ENCODE measurements around the gene KRT14. TPM values are rescaled to one million over a fixed set of nuclear protein-coding genes. Genes with fewer than 3 reads are reported as not detected.
"Not testable (repeated sequence)": the region's sequence is repeated elsewhere in the genome, so short reads cannot be mapped to it uniquely, and the experiment has no call there.

KRT14 gene
- total RNA-seq, 2 donors from 2014 or later = not detected

DNA sequence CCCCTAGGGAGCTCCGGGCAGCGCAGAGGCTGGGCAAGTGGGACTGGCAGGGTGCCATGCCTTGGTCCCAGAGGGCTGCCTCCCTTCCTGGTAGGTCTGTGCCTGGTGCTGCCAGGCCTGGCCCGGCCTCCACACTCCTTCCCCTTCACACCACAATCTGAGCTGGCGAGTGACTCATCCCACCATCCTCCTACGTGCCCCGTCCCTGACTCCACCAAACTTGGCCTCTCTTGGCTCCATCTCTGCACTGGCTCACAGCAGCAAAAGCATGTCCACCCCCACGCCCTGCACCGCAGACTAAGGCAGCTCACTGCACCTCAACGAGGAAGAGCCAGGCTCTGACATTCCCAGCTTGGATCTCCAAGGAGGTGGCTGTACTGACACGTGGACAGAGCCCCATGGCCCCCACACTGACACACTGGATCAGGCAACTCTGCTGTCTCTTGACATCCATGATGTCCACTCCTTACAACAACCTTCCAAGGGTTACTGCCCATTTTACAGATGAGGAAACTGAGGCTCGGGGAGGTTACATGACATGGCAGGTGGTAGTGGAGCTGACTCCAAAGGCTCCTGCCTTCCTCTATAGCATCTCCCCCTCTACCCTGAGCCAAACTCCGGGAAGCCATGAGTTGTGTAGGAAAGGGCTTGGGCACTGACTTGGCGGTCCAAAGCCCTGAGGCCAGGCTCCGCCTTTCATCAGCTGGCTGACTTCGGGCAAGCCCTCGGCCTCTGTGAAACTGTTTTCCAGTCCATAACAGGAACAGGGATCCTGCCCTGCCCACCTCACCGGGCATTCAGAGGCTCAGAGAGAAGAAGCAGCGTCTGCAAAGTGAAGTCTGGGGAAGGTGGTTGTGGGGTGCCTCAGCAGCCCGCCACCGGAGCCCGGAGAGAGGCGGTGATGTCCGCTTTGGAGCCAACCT, 38.5 kb downstream of the KRT14 start:
- H3K9me3 Mint-ChIP-seq = peaks cover 0 to 9% of the 10 kb centered on the region in 2 donors
- H3K36me3 Mint-ChIP-seq = peaks cover 0 to 16% of the 10 kb centered on the region in 2 donors
- H3K27ac Mint-ChIP-seq = peak overlapping the region in 1 of 2 donors; percentile 16
- DNase-seq (ENCODE audit: low spot score in 2 of 2) = peak; percentile 64 to 77
- peak; percentile 84 to 91 for ATAC-seq

- DNase-seq (ENCODE audit: low spot score in 2 of 2) (no peak), ATAC-seq (no peak)
- Mint-ChIP-seq H3K9me3 (peaks cover 0 to 9% of the 10 kb centered on the region in 2 donors), H3K36me3 (peaks cover 0 to 16% of the 10 kb centered on the region in 2 donors), H3K27ac (peak overlapping the region in 1 of 2 donors; percentile 16)
Measured at GRCh38 chr17:41547378-41547841, 39.3 kb downstream of the KRT14 start.

DNA sequence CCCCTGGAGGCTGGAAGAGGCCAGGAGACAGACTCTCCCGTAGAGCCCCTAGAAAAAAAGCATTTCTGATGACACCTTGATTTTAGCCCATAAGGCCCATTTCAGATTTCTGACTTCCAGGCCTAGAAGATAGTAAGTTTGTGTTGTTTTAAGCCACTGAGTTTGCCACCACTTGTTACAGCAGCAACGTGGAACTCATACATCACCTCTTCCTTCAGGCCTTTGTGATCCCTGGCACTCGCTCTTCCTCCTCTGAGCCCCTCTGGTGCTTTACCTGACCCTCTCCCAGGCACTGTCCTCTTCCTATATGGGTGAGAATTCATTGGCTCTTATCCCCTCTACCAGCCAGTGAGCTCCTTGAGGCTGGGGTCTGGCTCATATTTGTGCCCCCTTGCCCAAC, 39.9 kb downstream of the KRT14 start:
- peaks cover 0 to 9% of the 10 kb centered on the region in 2 donors for H3K9me3 Mint-ChIP-seq
- peak overlapping the region in 1 of 2 donors; percentile 16 for H3K27ac Mint-ChIP-seq
- H3K36me3 Mint-ChIP-seq = peaks cover 0 to 16% of the 10 kb centered on the region in 2 donors
- ATAC-seq (no peak), DNase-seq (ENCODE audit: low spot score in 2 of 2) (no peak)

- H3K36me3 Mint-ChIP-seq = peaks cover 0 to 16% of the 10 kb centered on the region in 2 donors
- H3K9me3 Mint-ChIP-seq = peaks cover 0 to 9% of the 10 kb centered on the region in 2 donors
- DNase-seq (ENCODE audit: low spot score in 2 of 2) (no peak), ATAC-seq (no peak)
- no peak overlapping the region for H3K27ac Mint-ChIP-seq
Measured at GRCh38 chr17:41545829-41546410, 40.8 kb downstream of the KRT14 start.

- DNase-seq (ENCODE audit: low spot score in 2 of 2) (no peak), ATAC-seq (no peak)
- peaks cover 0 to 9% of the 10 kb centered on the region in 2 donors for H3K9me3 Mint-ChIP-seq
- H3K36me3 Mint-ChIP-seq = peaks cover 0 to 16% of the 10 kb centered on the region in 2 donors
- no peak overlapping the region for H3K27ac Mint-ChIP-seq
Measured at GRCh38 chr17:41544935-41545334, 41.8 kb downstream of the KRT14 start.

DNA sequence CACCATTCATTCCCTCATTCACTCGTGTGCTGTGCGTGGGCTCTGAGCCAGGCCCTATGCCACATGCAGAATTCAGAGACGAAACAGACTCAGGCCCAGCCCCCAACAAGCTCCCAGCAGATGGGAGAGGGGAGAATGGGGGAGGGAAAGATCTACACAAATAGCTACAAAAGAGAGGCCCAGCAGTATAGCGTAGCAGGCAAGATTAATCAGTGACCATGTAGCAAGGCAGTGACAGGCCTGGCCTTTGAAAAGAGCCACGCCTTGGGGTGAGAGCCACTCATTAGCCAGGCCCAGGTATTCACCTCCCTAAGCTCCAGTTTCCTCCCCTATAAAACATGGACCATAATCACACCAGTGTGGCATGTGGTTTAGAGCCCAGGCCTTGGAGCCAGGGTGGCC, 42.2 kb downstream of the KRT14 start:
- no peak for ATAC-seq
- Mint-ChIP-seq H3K9me3 (peaks cover 0 to 9% of the 10 kb centered on the region in 2 donors), H3K36me3 (peaks cover 0 to 16% of the 10 kb centered on the region in 2 donors), H3K27ac (no peak overlapping the region)
- no peak for DNase-seq (ENCODE audit: low spot score in 2 of 2)

DNA sequence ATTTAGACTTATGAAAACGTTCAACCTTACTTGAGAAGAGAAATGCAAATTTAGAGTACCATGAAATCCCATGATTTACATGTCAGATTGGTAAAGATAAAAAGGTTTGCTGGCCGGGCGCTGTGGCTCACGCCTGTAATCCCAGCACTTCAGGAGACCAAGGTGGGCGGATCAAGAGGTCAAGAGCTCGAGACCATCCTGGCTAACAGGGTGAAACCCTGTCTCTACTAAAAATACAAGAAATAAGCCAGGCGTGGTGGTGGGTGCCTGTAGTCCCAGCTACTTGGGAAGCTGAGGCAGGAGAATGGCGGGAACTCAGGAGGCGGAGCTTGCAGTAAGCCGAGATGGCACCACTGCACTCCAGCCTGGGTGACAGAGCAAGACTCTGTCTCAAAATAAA, 43.9 kb downstream of the KRT14 start:
- not testable (repeated sequence) for ATAC-seq; H3K27ac Mint-ChIP-seq; H3K9me3 Mint-ChIP-seq; DNase-seq (ENCODE audit: low spot score in 2 of 2)
- H3K36me3 Mint-ChIP-seq = peaks cover 0 to 16% of the 10 kb centered on the region in 2 donors

GRCh38 chr17:41542357-41542756, 44.3 kb downstream of the KRT14 start:
- H3K9me3 Mint-ChIP-seq = peaks cover 0 to 6% of the 10 kb centered on the region in 2 donors
- ATAC-seq (no peak), DNase-seq (ENCODE audit: low spot score in 2 of 2) (no peak)
- H3K36me3 Mint-ChIP-seq = peaks cover 0 to 12% of the 10 kb centered on the region in 2 donors
- no peak overlapping the region for H3K27ac Mint-ChIP-seq

DNA sequence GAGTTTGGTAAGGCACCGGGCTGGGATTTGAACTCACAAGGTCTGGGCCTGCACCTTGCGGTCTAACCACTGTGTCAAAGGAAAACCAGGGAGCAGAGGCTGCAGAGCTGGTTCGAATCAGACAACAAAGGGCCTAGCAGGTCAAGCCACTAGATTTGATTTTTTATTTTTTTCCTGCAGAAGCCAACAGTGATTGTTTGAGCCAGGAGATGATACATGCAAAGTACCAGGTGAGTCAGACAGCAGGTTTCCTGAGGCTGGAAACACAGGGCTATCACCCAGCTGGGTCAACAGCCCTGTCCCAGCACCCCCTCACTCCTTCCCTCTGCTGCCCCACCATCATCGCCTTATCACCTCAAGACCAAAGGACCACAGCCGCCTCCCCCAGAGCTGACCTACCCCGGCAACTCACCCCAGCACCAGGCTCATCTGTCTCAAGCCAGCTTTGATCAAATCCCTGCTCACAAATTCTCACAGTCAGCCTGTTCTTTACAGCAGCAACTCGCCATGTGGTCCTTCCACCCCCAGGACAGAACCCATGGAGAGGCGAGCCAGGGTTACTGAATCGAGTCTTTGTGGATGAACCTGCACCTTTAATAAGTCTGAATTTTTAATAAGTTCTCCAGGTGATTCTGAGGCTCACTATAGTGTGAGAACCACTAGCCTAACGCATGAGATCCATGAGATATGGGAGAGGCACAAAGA, 45.6 kb downstream of the KRT14 start:
- Mint-ChIP-seq H3K36me3 (no peaks in the 10 kb centered on the region), H3K27ac (no peak overlapping the region), H3K9me3 (no peaks in the 10 kb centered on the region)
- no peak for DNase-seq (ENCODE audit: low spot score in 2 of 2)
- no peak for ATAC-seq

DNA sequence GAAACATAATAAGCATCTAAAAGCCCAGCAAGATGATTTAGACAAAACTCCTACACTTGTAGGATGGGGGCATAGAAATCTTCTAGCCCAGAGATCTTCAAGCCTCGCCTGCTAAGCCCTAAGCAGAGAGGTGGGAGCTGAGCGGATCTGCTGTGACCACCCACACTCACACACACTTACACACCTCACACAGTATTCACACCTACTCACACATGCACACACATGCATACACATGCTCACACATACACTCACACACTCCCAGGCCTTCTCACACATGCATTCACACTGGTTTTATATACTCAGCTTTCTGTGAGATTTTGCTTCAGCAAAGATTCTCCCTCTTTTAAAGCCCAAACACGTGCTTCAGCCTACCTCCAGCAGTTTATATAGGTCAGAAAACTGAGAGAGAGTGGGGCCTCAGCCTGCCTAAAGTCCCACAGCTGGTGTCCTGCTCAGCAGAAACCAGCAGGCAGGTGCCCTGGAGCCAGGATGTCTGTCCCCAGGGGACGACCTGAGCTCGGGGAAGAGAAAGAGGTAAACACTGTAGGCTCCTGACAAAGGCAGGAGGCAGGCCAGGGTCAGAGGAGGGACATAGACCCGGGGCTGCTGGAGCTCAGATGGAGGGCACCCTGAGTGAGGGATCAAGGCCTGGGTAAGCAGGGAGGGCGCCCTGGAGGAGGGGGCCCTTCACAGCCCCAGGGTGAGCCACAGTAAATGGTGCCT, 46.6 kb downstream of the KRT14 start:
- ATAC-seq (no peak), DNase-seq (ENCODE audit: low spot score in 2 of 2) (no peak)
- no peak overlapping the region for H3K27ac Mint-ChIP-seq
- H3K36me3 Mint-ChIP-seq = no peaks in the 10 kb centered on the region
- no peaks in the 10 kb centered on the region for H3K9me3 Mint-ChIP-seq

DNA sequence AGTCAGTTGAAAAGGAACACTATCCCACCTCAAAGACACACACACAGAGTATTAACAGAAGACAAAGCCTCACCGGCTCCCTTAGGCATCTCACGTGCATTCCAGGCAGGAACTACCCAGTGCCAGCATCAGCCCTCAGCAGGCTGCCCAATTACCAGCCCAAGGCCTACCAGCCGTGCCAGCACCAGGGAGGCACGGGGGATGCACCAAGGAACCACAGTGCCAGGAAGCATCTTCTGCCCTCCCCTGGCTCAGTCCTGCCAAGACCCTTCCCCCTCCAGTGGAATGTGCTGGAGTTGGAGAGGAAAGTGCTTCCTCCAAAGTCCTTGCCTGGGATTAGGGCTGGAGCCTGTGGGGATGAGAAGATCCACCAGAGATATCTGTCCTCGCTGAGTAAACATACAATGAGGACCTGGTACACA, 47.6 kb downstream of the KRT14 start:
- Mint-ChIP-seq H3K27ac (no peak overlapping the region), H3K36me3 (no peaks in the 10 kb centered on the region), H3K9me3 (no peaks in the 10 kb centered on the region)
- DNase-seq (ENCODE audit: low spot score in 2 of 2) (no peak), ATAC-seq (no peak)

- Mint-ChIP-seq H3K36me3 (no peaks in the 10 kb centered on the region), H3K9me3 (no peaks in the 10 kb centered on the region), H3K27ac (no peak overlapping the region)
- ATAC-seq = no peak
- DNase-seq (ENCODE audit: low spot score in 2 of 2) = no peak
Measured at GRCh38 chr17:41538565-41538991, 48.1 kb downstream of the KRT14 start.

- ATAC-seq (no peak), DNase-seq (ENCODE audit: low spot score in 2 of 2) (no peak)
- Mint-ChIP-seq H3K27ac (no peak overlapping the region), H3K36me3 (no peaks in the 10 kb centered on the region), H3K9me3 (no peaks in the 10 kb centered on the region)
Measured at GRCh38 chr17:41537990-41538389, 48.7 kb downstream of the KRT14 start.

DNA sequence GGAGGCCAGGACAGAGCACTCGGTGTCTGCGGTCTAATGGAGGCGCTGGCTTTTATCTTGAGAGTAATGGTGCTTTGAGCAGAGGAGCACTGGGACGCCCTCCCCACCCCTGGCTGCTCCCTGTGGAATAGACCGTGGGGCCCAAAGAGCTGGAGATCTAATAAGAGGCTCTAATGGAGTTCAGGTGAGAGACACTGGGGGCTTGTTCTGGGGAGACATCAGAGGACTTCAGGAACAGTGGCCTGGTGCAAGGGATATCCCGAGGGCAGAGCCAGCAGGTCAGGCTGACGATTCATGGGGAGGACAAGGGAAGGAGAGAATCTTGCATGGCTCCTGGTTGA, 49.1 kb downstream of the KRT14 start:
- Mint-ChIP-seq H3K27ac (peak overlapping the region in 1 of 2 donors; percentile 24), H3K36me3 (no peaks in the 10 kb centered on the region), H3K9me3 (no peaks in the 10 kb centered on the region)
- DNase-seq (ENCODE audit: low spot score in 2 of 2) = no peak
- no peak for ATAC-seq

DNA sequence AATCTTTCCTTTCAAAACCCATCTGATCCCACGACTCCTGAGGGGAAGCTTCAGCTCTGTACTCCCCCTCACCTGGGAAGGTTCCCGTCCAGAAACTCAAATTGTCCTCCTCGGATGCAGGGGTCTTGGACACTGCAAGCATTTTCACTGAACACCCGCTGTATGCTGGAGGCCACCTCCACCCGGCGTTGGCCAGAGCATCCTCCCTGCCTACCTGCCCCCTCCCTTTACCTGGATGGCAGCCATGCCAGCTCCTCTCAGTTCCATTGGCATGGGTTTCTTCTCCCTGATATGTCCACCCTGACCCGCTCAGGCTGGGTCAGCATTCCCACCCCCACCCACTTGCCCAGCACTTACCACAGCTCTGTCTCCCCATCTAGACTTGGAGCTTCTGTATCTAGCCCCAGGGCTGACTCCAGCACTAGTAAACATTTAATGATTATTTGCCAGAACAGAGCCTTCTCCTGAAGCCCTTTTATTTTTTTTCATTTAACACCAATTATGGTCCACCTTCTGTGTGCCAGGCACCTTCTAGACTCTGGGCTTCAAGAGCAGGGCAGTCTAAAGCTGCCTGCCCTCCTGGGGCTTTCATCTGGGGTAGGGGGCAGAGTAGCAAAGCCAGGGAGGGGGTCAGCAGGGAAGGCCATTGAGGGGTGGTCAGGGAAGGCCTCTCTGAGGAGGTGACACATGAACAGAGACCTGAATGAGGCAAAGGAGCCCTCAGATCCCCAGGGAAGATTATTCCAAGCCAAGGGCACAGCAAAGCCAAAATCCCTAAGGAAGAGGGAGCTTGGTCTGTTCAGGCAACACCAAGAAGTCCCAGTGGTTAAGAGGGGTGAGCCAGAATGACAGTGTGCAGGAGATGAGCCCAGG, 49.7 kb downstream of the KRT14 start:
- H3K36me3 Mint-ChIP-seq = no peaks in the 10 kb centered on the region
- H3K9me3 Mint-ChIP-seq = no peaks in the 10 kb centered on the region
- ATAC-seq = no peak
- peak overlapping the region; percentile 15 to 24 for H3K27ac Mint-ChIP-seq
- DNase-seq (ENCODE audit: low spot score in 2 of 2) = no peak

Measured in activated naive CD4-positive, alpha-beta T cell treated with anti-CD3 and anti-CD28 coated beads, Interleukin-2, amount 50 U/mL, for 72 hours (primary cell).